RCC 7860 (cell line): ENCODE results near the gene WFDC2.
"Not testable (repeated sequence)": the region's sequence is repeated elsewhere in the genome, so short reads cannot be mapped to it uniquely, and the experiment has no call there.

Experiments used
- DNase-seq: peaks from one replicate; pipeline ENCODE4 v3.0.0-alpha.2; 2015; ENCODE audit warnings: low spot score
- FAIRE-seq: peaks from 2 replicates; lab custom pipeline; 2012; peaks lifted over from hg19 to GRCh38; lab: Jason Lieb, UNC

WFDC2 gene

DNA sequence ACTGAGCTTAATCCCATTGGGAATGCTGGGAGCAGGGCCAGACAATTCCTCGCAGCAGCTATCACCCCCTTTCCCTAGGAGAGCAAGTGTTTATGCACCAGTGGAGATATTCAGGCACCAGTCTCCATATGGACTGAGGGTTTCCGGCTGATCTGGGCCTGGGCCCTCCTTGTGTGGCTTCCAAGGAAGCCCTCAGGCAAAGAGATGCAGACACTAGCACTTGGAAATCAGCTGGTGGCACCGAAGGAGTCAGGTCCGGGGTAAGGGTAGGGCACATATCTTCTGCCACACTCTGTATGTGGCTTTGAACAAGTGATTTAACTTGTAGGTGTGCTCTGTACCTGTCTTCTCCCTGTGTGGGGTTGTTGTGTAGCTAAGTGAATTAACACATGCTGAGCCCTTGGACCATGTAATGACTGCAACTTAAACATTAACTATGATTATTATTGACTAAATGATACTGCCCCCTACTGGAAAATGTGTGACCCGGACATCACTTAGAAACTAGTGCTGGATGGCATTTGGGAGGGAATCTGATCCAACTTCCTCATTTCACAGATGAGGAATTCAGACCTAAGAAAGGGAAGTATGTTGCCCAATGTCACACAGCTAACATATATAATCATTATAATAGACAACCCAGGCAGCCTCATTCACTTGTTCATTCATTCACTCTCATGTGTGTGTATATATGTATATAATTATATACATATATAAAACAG is 19.3 kb upstream of the WFDC2 start:
- DNase-seq (peak; percentile 45), FAIRE-seq (no peak)

DNA sequence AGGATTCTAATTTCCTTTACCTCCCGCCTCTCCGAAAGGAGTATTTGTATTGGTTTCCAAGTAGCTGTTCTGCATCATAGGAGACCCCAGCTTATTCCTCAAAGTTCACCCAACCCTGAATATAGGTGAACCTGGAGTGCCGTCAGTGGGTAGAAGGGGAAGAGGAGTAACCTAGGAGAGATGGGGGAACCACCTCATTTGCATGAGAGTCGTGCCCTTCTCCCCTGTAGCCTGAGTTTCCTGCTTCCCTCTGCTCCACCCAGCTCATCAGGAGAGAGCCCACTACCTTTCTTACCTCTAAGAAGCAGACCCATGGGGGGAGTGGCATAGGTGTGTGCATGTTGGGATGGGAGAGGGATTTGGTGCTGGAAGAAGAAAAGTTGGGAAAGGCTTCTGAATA is 17.3 kb upstream of the WFDC2 start:
- DNase-seq (no peak), FAIRE-seq (no peak)

DNA sequence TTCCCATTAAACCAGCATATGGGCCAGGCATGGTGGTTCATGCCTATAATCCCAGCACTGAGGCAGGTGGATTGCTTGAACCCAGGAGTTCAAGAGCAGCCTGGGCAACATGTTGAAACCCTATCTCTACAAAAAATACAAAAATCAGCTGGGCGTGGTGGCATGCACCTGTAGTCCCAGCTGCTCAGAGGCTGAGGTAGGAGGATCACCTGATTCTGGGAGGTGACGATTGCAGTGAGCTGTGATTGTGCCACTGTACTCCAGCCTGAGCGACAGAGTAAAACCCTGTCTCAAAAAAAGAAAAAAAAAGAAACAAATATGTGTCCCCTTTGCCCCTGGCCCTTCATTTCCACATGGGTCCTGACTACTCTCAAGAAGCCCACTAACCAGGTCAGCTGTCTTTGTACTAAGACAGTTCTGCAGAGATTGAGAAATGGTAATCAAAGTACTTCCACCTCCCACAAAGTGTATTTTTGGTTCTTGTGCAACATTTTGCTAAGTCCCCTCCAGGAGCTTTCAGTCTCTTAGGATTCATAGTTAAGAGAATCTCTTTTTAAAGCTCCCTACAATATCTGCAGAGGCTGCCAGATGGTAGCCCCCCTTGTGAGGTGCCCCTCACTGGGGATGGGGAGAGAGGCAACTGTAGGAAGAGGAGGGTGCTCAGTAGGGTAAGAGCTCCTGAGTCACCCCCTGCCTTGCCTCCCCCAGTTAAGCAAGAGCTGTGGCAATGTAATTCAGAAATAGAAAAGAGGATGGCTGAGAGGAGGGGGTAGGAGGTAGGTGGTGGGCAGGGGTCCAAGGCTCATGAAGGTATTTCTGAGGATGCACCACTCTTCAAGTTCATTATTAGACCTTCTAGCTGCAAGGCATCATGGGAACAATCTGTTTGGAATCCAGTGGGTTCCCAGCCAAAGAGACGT is 16.5 kb upstream of the WFDC2 start:
- FAIRE-seq (no peak), DNase-seq (no peak)

DNA sequence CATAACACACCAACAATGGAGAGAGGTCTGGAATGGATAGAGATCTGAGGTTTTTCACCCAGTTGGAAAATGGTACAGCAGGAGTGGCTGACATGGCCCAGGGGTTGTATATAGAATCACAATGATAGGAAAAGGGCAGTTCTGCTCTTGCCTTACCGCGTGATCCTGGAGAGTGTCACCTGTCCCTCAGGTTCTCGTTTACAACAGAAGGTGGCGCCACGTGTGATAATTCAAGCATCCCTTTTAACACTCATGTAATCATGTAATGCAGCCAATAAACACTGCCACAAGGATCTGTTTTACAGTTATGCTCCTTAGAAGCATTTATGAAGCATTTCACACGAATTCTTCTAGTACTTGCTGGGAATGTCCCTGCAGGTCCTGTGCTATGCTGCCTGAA is 12.9 kb upstream of the WFDC2 start:
- no peak for DNase-seq
- no peak for FAIRE-seq

DNA sequence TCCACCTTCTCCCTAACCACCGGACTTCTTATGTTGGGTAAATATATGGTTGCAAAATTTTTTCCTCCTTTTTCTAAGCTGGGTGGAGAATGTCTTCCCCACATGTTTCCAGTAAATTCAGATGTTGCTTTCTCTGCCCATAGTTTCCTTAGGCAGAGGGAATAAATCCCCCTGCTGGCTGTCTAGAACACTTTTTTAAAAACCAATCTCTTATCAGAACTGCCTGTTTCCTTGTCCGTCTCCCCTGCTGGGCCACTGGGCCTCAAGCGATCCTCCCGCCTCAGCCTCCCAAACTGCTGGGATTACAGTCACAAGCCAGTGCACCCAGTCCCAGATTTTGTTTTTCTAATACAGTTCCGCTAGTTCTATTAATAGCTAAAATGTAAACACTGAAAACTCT is 9.9 kb upstream of the WFDC2 start:
- no peak for DNase-seq

DNA sequence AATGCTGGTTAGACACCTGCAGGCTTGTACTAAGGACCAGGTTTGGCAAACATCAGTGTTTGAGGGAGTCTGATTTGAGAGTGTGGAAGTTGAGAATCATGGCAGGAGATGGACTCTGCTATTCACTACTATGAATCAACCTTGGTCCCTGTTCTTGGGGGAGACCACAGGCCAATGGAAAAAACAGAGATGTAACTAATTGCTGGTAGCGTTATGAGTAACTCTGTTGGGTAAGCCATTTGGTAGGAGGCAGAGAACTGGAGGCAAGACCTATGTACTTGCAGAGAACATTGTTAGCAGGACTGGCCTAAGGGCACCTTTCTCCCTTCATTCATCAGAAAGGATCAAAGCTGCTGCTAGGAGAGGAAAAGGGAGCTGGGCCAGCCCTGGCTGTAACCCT is 8.3 kb upstream of the WFDC2 start:
- DNase-seq: no peak
- no peak for FAIRE-seq

More for the DNA sequence above, 9.9 kb upstream of the WFDC2 start:
- no peak for FAIRE-seq

DNA sequence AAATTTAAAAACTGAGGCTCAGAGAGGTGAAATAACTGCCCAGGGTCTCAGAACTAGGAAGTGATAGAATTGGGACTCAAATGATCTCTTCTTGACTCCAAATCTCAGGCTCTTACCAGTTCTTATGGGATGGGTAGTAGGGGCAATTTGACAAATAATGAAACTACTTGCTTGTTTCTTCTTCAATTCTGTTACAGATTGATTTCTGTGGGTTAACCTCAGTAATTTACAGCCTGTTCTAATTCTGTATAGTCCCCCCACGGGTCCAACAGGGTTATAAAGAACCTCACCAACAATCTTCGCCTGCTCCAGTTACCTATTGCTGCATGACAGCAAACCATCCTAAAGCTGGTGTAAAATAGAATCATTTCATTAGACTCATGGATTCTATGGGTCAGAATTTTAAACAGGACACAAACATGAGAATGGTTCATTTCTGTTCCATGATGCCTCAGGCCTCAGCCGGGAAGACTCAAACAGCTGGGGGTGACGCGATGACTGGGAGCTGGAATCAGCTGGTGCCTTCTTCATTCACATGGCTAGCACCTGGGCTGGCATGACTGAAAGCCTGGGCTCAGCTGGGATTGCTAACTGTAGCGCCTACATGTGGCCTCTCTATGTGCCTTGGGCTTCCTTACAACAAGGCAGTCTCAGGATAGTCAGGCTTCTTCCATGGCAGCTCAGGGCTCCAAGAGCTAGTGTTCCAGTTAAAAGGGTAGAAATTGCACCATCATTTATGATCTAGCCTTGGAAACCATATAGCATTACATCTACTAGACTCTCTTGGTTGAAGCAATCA is 6.6 kb upstream of the WFDC2 start:
- FAIRE-seq: no peak
- no peak for DNase-seq

DNA sequence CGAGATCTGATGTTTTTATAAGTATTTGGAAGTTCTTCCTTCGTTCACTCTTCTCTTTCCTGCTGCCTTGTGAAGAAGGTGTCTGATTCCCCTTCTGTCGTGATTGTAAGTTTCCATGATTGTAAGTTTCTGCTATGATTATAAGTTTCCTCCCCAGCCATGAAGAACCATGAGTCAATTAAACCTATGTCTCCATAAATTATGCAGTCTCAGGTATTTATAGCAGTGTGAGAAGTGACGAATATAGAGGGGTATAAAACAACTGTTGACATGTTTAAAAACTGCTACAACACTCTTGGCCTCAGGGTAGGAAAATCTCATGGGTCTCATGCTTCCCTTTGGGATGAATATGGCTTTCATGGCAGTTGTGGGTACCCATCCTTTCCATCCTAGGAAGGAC is 5.8 kb upstream of the WFDC2 start:
- FAIRE-seq (no peak), DNase-seq (no peak)

DNA sequence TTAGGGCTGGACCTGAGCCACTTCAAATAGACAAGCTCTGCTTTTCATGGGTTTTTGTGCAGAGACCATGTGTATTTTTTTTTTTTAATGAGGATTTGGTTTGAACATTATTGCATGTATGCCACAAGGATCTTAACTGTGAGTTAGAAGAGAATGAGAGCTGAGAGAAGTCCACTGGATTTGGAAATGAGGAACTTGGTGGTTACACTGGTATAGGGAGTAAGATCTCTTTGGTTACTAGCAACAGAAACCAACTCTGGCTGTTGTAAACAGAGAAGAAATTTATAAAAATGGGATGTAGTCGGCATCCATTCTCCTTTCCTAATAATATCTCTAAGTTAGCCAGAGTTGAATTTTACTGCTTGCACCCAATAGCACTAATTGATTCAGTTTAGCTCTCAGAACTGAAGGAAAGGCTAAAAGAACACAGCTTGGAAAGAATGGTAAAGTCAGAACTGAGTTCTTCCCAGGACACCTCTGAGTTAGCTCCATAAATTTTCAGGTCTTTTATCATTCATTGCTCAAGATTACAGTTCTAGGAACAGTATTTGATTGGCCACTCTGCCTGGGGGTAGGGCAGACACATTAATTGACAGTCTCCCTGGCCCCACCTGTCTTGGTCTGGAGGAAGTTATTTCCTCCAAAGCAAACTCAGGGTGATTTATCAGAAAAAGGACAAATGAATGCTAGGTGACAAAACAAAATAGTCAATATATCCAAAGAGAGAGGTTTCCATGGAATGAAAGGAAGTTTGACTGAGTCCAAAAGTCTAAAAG is 3.9 kb upstream of the WFDC2 start:
- no peak for FAIRE-seq

DNA sequence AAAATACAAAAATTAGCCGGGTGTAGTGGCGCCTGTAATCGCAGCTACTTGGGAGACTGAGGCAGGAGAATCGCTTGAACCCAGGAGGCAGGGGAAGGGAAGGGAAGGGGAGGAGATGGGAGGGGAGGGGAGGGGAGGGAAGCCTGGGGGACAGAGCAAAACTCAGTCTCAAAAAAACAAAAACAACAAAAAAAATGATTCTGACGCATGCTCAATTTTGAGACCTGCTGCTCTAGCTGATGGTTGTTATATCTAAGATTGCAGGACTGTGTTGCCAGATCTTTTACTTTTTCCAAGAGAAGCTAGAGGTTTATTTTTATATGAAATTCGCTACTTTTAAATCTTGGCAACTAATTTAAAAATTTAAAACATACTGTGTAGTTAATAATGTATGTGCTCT is 2.4 kb upstream of the WFDC2 start:
- no peak for DNase-seq
- no peak for FAIRE-seq

More for the DNA sequence above, 3.9 kb upstream of the WFDC2 start:
- DNase-seq: no peak

DNA sequence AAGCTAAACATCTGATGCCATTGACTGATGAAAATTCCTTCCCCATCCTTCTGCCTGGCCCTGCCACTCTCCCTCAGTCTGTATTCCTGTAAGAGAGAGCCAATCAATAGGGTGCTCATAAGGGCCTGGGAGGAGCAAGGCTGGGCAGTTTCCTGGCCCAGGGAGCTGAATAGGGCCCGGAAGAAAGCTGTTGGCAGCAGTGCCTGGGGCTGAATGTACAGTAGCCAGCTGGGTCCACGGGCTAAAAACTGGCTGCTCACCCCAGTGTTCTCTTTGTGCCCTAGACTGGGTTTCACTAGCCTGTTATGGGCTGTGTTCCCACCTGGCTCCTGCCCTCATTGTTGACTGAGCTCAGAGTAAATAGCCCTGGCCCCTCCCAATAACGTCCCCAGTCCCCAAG is 1.7 kb upstream of the WFDC2 start:
- no peak for DNase-seq
- FAIRE-seq: no peak

DNA sequence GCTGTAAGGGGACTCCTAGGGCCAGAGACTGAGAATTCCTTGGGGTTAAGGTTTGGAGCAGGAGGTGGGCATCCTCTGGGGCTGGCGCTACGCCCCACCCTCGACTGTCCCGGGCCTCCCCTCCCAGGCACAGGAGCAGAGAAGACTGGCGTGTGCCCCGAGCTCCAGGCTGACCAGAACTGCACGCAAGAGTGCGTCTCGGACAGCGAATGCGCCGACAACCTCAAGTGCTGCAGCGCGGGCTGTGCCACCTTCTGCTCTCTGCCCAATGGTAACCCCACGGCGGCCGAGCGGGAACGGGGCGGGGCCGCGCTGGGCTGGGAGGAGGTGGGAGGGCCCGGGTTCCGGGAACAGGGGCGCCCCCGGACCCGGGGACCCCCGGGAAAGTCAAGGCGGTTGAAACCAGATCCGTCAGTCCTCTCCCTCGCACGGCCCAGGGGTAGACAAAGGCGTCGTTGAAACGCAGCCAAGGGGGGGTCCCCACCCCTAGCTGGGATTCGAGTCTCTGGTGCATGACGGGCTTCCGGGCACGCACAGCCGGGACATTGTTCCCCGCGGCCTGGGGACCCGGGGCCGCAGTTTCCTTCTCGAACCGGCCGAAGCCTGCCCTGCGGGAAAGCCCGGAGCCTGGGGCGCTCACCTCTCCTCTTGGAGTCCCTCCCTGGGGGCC is 844 bp downstream of the WFDC2 start:
- no peak for FAIRE-seq
- DNase-seq: no peak

DNA sequence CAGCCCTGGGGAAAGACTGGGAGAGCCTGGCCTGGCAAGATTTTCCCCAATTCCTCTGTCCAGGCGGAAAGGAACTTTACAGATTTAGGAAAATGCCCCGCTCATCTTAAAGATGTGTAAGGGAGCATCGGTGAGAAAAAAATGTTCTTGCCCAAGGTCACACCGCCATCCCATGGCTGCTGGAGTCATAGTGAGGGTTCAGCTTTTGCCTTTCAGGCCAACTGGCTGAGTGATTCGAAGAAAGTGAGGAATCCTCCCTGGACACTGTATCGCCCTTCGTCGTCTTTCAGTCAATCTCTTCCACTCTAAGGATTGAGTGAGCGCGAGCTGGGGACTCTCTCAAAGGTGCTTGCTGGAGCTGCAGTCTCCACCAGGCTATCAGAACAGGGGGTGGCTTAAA is 1.4 kb downstream of the WFDC2 start:
- FAIRE-seq: no peak
- no peak for DNase-seq

DNA sequence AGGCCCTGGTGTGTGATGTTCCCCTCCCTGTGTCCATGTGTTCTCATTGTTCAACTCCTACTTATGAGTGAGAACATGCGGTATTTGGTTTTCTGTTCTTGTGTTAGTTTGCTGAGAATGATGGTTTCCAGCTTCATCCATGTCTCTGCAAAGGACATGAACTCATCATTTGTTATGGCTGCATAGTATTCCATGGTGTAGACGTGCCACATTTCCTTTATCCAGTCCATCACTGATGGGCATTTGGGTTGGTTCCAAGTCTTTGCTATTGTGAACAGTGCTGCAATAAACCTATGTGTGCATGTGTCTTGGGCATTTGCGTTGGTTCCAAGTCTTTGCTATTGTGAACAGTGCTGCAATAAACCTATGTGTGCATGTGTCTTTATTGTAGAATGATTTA is 2.7 kb downstream of the WFDC2 start:
- not testable (repeated sequence) for FAIRE-seq

DNA sequence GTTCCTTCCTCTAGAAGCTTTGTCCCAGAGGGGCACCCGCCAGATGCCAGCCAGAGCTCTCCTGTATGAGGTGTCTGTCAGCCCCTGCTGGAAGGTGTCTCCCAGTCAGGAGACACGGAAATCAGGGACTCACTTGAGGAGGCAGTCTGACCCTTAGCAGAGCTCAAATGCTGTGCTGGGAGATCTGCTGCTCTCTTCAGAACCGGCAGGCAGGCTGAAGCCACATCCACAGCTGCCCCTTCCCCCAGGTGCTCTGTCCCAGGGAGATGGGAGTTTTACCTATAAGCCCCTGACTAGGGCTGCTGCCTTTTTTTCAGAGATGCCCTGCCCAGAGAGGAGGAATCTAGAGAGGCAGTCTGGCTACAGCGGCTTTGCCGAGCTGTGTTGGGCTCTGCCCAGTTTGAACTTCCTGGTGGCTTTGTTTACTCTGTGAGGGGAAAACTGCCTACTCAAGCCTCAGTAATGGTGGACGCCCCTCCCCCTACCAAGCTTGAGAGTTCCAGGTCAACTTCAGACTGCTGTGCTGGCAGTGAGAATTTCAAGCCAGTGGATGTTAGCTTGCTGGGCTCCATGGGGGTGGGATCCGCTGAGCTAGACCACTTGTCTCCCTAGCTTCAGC is 8.1 kb downstream of the WFDC2 start:
- FAIRE-seq: not testable (repeated sequence)

More for the DNA sequence above, 2.7 kb downstream of the WFDC2 start:
- DNase-seq: not testable (repeated sequence)

DNA sequence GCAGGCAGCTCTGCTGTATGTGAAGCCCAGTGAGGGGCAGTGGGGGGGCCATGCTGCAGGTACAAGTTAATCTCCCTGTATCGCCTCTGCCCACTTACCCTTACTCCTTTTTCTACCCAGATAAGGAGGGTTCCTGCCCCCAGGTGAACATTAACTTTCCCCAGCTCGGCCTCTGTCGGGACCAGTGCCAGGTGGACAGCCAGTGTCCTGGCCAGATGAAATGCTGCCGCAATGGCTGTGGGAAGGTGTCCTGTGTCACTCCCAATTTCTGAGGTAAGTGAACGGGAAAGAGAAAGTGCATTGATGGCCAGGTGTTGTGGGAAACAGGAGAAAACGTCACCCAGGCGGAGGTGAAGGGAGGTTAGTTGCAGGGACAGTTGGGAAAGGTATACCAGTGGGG is 10.3 kb downstream of the WFDC2 start:
- FAIRE-seq (no peak), DNase-seq (no peak)

More for the DNA sequence above, 8.1 kb downstream of the WFDC2 start:
- not testable (repeated sequence) for DNase-seq

DNA sequence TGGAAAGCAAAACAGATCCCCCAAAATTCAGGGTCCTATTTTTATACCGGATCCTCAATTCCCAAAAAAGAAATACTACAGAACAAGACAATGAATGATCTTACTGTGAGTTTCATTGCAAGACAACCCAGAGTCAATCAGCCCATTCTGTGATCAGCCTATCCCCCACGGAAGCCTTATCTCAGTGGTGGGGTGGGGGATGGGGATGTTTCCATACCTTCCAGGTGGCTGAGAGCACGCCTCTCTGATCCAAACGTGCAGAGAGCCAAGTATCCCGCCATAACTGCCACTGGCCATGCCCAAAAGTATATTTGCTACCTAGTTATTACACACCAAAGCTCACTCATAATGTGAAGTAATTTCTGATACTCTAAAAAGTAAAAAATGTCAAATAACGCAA is 15.1 kb downstream of the WFDC2 start:
- no peak for FAIRE-seq

DNA sequence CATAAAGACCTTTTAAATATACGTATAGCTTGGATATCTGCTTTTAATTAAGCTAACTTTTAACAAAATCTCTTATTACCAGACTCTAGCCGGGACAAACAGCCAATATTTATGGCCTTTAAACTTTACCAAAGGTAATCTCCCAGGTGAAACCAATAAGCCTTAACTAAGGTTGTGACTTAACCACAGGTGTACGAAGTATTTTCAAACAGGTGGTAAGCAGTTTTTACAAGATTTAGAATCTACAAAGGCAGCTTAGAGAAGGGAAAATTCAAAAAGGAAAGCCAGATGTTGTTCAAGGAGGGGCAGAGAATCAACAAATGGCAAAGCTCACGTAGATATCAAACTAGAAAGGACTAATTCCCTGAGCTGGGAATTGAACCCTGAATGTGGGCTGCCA is 15.8 kb downstream of the WFDC2 start:
- no peak for FAIRE-seq

More for the DNA sequence above, 15.1 kb downstream of the WFDC2 start:
- no peak for DNase-seq

DNA sequence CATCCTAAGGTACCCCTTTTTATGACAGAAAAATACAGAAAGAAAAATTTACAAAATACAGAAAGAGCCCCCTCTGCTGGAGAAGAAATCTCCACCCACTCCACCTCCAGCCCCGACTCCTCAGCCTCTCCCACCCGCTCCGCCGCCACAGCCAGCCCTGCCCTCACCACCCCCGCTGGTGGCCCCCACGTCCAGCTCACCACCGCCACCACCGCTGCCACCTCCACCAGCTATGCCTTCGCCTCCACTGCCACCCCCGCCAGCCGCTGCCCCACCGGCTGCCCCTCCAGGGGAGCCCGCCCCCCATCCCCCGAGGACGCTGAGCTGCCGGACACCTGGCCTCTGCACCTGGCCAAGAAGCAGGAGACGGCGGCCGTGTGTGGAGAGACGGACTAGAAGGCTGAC is 17.7 kb downstream of the WFDC2 start:
- no peak for FAIRE-seq
- no peak for DNase-seq

More for the DNA sequence above, 15.8 kb downstream of the WFDC2 start:
- DNase-seq: no peak
